H1 (cell line): ENCODE results near the gene SH3PXD2A. TPM values are rescaled to one million over a fixed set of nuclear protein-coding genes. Genes with fewer than 3 reads are reported as not detected.

Experiments
- CEBPB ChIP-seq: IDR thresholded peaks from 2 replicates; pipeline ENCODE4 v1.6.1; 2012; ENCODE audit warnings: low read depth, low read length
- NRF1 ChIP-seq: IDR thresholded peaks from 2 replicates; pipeline ENCODE4 v1.6.1; 2011; ENCODE audit warnings: mild to moderate bottlenecking, low read depth, low read length, improper control_type of control experiment
- RBBP5 ChIP-seq: IDR thresholded peaks from 2 replicates; pipeline ENCODE4 v1.7.1; 2012; ENCODE audit warnings: low read depth, mild to moderate bottlenecking, inconsistent platforms, low read length, moderate library complexity, borderline replicate concordance
- RXRA ChIP-seq: IDR thresholded peaks from 2 replicates; pipeline ENCODE4 v1.6.1; 2011; ENCODE audit warnings: low read depth, mild to moderate bottlenecking, low read length, moderate library complexity; ENCODE audit not compliant: insufficient read depth
- SAP30 ChIP-seq: fragments of 300-600 bp; sonication (generic); IDR thresholded peaks from 2 replicates; pipeline ENCODE4 v1.7.1; 2012; ENCODE audit warnings: low read length, moderate library complexity, mild to moderate bottlenecking, inconsistent platforms; ENCODE audit not compliant: insufficient read depth, insufficient replicate concordance
- SIX5 ChIP-seq: IDR thresholded peaks from 2 replicates; pipeline ENCODE4 v1.6.1; 2011; ENCODE audit warnings: mild to moderate bottlenecking, low read depth, low read length
- polyA plus RNA-seq, 7 experiments: library from polyadenylated mRNA; depleted of rRNA in 3 of 7; stranded (reverse) in 5 of 7; unstranded in 2 of 7; fragments of >200 nt in 5 of 7; fragments of 200-250 nt in 2 of 7; gene quantifications; 1 replicate in 5 of 7; 2 replicates in 1 of 7; 4 replicates in 1 of 7; pipeline versions ENCODE4 v1.2.1 to v1.2.3, GENCODE V29; 2011 to 2013; ENCODE audit warnings: missing spikeins in 2 of 7, mixed read lengths in 2 of 7
- total RNA-seq: library from RNA; stranded (reverse); fragmentation: NEBNext Ultra II Directional; extraction: Animal tissue kit (Norgen Biotek cat#: 25700); gene quantifications from 2 replicates; pipeline ENCODE4 v1.2.1, GENCODE V29; 2021
- TF ChIP-seq, protein P1 (sequence below), 3 experiments: IDR thresholded peaks; 1 replicate in 2 of 3; 2 replicates in 1 of 3; pipeline versions ENCODE4 v1.5.1 to v1.6.1; 2011; ENCODE audit warnings: low read length in 3 of 3, mild to moderate bottlenecking in 3 of 3, inconsistent platforms in 2 of 3, low read depth in 1 of 3, moderate library complexity in 1 of 3; ENCODE audit not compliant: insufficient read depth in 1 of 3; ENCODE audit errors: control extremely low read depth in 1 of 3

SH3PXD2A gene
- total and polyA plus RNA-seq, 2 of the 8 experiments (the other 6 are each of a cell fraction or from before 2014, with no cell fraction given) = 5.4 to 16.3 TPM

DNA sequence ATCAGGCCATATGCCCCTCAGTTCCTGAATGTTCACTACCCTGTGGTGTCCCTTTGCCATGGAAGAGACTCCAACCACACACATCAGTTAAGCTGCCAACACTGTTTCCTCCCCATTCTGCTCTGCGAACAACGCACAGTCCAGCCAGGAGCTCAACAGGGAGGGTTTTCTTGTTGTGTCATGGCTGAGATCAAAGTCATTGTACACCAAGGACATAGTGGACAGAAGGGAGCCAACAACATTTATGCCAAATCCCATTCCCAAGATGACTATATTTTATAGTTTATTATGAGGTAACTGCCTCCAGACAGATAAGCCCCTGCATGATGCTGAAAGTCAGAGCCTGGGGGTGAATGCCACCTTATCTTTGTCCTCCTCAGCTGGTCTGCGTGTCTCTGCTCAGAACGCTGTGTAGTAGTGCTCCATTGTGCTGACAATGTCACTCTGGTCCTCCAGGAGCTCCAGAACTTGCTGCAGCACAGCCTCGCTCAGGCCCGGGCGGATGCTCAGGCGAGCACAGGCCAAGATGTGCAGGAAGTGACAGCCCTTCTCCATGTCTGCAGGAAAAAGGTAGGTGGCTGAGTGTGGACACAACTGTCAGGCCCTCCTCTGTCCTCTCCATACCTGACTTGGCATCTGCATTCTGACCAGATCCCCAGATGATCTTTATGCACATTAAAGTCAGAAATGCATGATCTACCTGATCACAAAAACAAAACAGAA lies 27.1 kb upstream of the SH3PXD2A start (continued):
- TF ChIP-seq RXRA (no peak), CEBPB (no peak), SIX5 (no peak), SAP30 (no peak), NRF1 (no peak), RBBP5 (no peak)
- TF ChIP-seq, protein P1, sequence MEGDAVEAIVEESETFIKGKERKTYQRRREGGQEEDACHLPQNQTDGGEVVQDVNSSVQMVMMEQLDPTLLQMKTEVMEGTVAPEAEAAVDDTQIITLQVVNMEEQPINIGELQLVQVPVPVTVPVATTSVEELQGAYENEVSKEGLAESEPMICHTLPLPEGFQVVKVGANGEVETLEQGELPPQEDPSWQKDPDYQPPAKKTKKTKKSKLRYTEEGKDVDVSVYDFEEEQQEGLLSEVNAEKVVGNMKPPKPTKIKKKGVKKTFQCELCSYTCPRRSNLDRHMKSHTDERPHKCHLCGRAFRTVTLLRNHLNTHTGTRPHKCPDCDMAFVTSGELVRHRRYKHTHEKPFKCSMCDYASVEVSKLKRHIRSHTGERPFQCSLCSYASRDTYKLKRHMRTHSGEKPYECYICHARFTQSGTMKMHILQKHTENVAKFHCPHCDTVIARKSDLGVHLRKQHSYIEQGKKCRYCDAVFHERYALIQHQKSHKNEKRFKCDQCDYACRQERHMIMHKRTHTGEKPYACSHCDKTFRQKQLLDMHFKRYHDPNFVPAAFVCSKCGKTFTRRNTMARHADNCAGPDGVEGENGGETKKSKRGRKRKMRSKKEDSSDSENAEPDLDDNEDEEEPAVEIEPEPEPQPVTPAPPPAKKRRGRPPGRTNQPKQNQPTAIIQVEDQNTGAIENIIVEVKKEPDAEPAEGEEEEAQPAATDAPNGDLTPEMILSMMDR (IDR thresholded peaks at IDR 0.05; ENCODE audit: control extremely low read depth in 1 of 3, insufficient read depth in 1 of 3, low read depth in 1 of 3, low read length in 3 of 3) = no peak
